Panc1 (cell line): Measurements from ENCODE around the gene MTSS2.

ENCODE experiments used
- CTCF ChIP-seq: fragments of 450-650 bp; IDR thresholded peaks from 2 replicates; pipeline ENCODE4 v1.5.1; 2017; ENCODE audit warnings: mild to moderate bottlenecking
- POLR2AphosphoS5 ChIP-seq: IDR thresholded peaks from 2 replicates; pipeline ENCODE4 v1.6.1; 2012; ENCODE audit warnings: mild to moderate bottlenecking, low read depth, low read length, moderate library complexity
- SIN3A ChIP-seq: IDR thresholded peaks from 2 replicates; pipeline ENCODE4 v1.6.1; 2012; ENCODE audit warnings: low read depth, mild to moderate bottlenecking, low read length, moderate library complexity, borderline replicate concordance; ENCODE audit not compliant: insufficient read depth
- TCF7L2 ChIP-seq: IDR thresholded peaks from 2 replicates; pipeline ENCODE4 v1.6.1; 2011; ENCODE audit warnings: mild to moderate bottlenecking, low read depth, low read length, inconsistent platforms

GRCh38 chr16:70703835-70704381, 18.1 kb upstream of the MTSS2 start:
- TF ChIP-seq POLR2AphosphoS5 (no peak), CTCF (no peak), SIN3A (no peak), TCF7L2 (no peak)
